ENCODE data around the gene IFNA17.
"Not testable (repeated sequence)": the region's sequence is repeated elsewhere in the genome, so short reads cannot be mapped to it uniquely, and the experiment has no call there.

The IFNA17 gene

DNA sequence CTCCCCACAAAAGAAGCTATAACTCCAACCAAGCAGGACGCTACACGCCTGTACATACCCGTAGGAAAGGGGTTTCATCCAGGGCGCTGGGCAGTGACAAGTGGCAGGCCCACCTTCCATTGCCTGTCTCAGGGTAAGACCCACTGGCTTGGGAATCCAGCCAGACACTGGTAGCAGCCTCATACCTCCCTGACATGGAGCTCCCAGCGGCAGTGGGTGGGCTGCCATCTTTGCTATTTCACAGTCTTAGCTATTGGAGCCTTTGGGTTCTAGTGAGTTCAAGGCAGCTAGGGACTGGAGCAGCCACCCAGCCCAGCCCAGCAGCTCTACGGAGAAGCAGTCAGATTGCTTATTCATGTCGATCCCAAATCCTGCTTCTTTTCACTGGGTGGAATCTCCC lies 17.7 kb downstream of the IFNA17 start:
- no peak for DNase-seq (ENCODE audit: low spot score)

DNA sequence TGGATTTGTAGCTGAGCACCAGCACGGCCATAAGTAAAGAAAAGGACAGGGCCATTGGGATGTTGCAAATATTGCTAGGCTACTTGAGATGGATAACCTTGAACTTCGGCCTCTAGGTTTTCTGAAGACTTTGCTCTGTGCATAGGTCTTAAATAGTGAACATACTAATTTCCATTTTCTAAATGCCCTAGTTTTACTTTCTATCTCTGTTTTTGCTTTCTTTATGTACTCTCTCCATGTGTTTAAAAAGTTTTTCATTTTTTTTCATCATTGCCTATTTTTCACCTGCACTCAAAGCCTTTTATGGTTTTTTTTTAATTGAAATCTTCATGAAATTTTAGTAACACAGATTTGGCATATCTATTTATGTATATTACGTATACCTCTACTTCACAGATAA lies 21.0 kb downstream of the IFNA17 start, which contains the start of gene IFNA10:
Gene IFNA10 (minus strand): TSS at position 101 of the 400 bp plus-strand sequence. CDS start 46 bp downstream, at position 55.
- DNase-seq (ENCODE audit: low spot score): not testable (repeated sequence)

DNA sequence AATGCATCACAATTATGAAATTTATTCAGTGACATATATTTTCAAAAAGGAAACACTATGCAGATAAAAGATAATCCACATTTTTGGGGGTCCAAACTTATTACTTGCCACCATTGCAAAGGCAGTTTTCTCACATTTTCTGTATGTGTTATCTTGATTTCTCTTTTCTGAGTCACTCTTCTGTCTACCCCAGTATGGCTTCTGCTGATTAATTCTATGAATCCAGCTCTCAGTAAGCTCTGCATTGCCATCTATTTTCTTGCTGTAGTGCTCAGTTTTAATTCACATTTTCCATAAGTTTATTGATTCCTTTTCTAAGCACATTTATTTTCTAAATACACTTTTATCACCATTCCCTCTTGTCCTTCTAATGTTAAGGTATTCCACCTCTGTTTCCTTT lies 22.8 kb downstream of the IFNA17 start:
- DNase-seq (ENCODE audit: low spot score): no peak

DNA sequence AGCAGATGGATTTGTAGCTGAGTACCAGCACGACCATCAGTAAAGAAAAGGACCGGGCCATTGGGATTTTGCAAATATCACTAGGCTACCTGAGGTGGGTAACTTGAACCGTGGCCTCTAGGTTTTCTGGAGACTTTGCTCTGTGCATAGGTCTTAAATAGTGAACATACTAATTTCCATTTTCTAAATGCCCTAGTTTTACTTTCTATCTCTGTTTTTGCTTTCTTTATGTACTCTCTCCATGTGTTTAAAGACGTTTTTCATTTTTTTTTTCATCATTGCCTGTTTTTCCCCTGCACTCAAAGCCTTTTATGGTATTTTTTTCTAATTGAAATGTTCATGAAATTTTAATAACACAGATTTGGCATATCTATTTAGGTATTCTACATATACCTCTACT lies 25.9 kb downstream of the IFNA17 start, which contains the start of gene IFNA7:
Gene IFNA7 (minus strand): TSS at position 101 of the 400 bp plus-strand sequence. CDS start 40 bp downstream, at position 61.
- not testable (repeated sequence) for DNase-seq (ENCODE audit: low spot score)

DNA sequence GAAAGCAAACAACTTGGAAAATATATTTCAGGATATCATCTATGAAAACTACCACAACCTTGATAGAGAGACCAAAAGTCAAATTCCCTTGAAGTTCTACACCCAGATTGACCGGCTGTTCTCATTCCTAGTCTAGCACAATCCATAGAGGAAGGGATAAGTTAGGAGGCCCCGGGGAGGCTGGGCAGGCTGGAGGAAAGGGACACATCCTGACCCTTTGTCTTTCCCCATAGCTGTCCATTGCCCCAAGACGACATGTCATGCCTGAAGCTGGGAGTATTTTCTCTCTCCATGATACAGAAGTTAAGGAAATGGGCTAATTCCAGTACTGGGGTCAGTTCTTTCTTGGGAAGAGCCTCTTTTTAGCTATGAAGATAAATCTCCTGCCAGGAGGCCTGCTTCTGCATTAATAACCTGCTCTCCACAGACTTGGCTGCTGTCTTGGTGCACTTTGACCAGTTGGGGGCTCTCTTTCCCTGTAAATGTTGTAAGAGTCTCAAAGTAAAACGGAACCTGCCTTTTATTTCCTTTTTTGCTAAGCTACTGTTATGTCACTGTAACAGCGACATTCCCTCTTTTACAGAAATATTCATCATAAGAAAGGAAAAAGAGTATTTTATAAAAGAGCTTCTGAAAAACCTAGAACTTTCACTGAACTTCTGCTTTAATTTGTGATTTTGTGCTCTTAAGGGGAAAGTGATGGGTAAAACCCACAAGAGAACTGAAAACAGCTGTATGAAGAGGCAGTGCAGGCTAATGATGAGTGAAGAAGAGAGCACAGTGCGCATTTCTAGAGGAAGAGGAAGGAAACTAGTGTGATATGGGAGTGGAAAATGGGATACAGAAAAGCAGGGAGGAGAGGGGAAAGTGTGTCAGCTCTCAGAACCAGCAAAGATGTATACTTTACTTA lies 32.9 kb downstream of the IFNA17 start:
- DNase-seq (ENCODE audit: low spot score): not testable (repeated sequence)

DNA sequence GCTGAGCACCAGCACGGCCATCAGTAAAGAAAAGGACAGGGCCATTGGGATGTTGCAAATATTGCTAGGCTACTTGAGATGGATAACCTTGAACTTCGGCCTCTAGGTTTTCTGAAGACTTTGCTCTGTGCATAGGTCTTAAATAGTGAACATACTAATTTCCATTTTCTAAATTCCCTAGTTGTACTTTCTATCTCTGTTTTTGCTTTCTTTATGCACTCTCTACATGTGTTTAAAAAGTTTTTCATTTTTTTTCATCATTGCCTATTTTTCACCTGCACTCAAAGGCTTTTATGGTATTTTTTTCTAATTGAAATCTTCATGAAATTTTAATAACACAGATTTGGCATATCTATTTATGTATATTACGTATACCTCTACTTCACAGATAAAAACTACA lies 40.5 kb downstream of the IFNA17 start, which contains the start of gene IFNA4:
Gene IFNA4 (minus strand): TSS at position 101 of the 400 bp plus-strand sequence. CDS start 56 bp downstream, at position 45.
- DNase-seq (ENCODE audit: low spot score): not testable (repeated sequence)

DNA sequence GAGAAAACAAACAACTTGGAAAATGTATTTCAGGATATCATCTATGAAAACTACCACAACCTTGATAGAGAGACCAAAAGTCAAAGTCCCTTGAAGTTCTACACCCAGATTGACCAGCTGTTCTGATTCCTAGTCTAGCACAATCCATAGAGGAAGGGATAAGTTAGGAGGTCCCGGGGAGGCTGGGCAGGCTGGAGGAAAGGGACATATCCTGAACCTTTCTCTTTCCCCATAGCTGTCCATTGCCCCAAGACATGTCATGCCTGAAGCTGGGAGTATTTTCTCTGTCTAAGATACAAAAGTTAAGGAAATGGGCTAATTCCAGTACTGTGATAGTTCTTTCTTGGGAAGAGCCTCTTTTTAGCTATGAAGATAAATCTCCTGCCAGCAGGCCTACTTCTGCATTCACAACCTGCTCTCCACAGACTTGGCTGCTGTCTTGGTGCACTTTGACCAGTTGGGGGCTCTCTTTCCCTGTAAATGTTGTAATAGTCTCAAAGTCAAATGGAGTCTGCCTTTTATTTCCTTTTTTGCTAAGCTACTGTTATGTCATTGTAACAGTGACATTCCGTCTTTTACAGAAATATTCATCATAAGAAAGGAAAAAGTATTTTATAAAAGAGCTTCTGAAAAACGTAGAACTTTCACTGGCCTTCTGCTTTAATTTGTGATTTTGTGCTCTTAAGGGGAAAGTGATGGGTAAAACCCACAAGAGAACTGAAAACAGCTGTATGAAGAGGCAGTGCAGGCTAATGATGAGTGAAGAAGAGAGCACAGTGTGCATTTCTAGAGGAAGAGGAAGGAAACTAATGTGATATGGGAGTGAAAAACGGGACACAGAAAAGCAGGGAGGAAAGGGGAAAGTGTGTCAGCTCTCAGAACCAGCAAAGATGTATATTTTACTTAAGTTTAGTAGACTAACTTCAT lies 44.9 kb downstream of the IFNA17 start:
- not testable (repeated sequence) for DNase-seq (ENCODE audit: low spot score)

Data from LoVo (cell line).